Gastrocnemius medialis (tissue), 4 donors: ENCODE results near the gene SDHA.

Source experiments
- CTCF ChIP-seq, 5 experiments: fragments of 450-650 bp in 3 of 5; fragments of 200-600 bp in 2 of 5; sonication (generic) in 2 of 5; IDR thresholded peaks in 4 of 5; conservative IDR thresholded peaks in 1 of 5; 1 replicate in 4 of 5; 2 replicates in 1 of 5; pipeline ENCODE4 v1.5.1; 2016 to 2019; ENCODE audit warnings: antibody characterized with exemption in 5 of 5, mild to moderate bottlenecking in 3 of 5, moderate library complexity in 3 of 5
- POLR2A ChIP-seq, 2 donors: fragments of 450-650 bp; IDR thresholded peaks; one replicate each; pipeline ENCODE4 v1.6.1; 2017; ENCODE audit warnings: antibody characterized with exemption in 2 of 2, mild to moderate bottlenecking in 2 of 2, moderate library complexity in 2 of 2

- TF ChIP-seq CTCF (IDR thresholded peaks at IDR 0.05 in 4 of 5, conservative IDR thresholded peaks at IDR 0.05 in 1 of 5) (no peak), POLR2A (IDR thresholded peaks at IDR 0.05) (no peak)
Measured at GRCh38 chr5:219991-220390, 1.9 kb downstream of the SDHA start.
